Activated naive CD8-positive, alpha-beta T cell (primary cell): ENCODE results near the gene RAB3D.

ENCODE experiments used
- H3K27ac Mint-ChIP-seq: one replicate; pipeline ENCODE4 v1.8.0; 2021; ENCODE audit warnings: mixed read lengths
- H3K27me3 Mint-ChIP-seq: one replicate; pipeline ENCODE4 v1.8.0; 2021; ENCODE audit warnings: mixed read lengths
- H3K36me3 Mint-ChIP-seq: one replicate; pipeline ENCODE4 v1.8.0; 2021; ENCODE audit warnings: mixed read lengths
- H3K4me1 Mint-ChIP-seq: one replicate; pipeline ENCODE4 v1.8.0; 2021; ENCODE audit warnings: low read depth, mixed read lengths
- H3K4me3 Mint-ChIP-seq: one replicate; pipeline ENCODE4 v1.8.0; 2021; ENCODE audit warnings: mild to moderate bottlenecking, mixed read lengths
- H3K9me3 Mint-ChIP-seq: one replicate; pipeline ENCODE4 v1.8.0; 2021; ENCODE audit warnings: low read depth, mixed read lengths

Gene RAB3D

GRCh38 chr19:11278670-11279069 lies 60.8 kb downstream of the RAB3D start:
- no peak overlapping the region for H3K4me3 Mint-ChIP-seq
- H3K9me3 Mint-ChIP-seq, result no peaks in the 10 kb centered on the region
- H3K27me3 Mint-ChIP-seq, result peaks cover 20% of the 10 kb centered on the region
- no peak overlapping the region for H3K27ac Mint-ChIP-seq
- peaks cover 12% of the 10 kb centered on the region for H3K4me1 Mint-ChIP-seq
- H3K36me3 Mint-ChIP-seq, result no peaks in the 10 kb centered on the region

GRCh38 chr19:11274533-11275086 lies 64.8 kb downstream of the RAB3D start:
- H3K9me3 Mint-ChIP-seq, result no peaks in the 10 kb centered on the region
- H3K4me1 Mint-ChIP-seq, result peaks cover 4% of the 10 kb centered on the region
- H3K4me3 Mint-ChIP-seq, result no peak overlapping the region
- no peak overlapping the region for H3K27ac Mint-ChIP-seq
- H3K36me3 Mint-ChIP-seq, result no peaks in the 10 kb centered on the region
- H3K27me3 Mint-ChIP-seq, result peaks cover 17% of the 10 kb centered on the region

- Mint-ChIP-seq H3K4me3 (no peak overlapping the region), H3K27ac (no peak overlapping the region), H3K27me3 (peaks cover 21% of the 10 kb centered on the region), H3K36me3 (no peaks in the 10 kb centered on the region), H3K9me3 (no peaks in the 10 kb centered on the region), H3K4me1 (no peaks in the 10 kb centered on the region)
Observed at GRCh38 chr19:11273989-11274388, 65.5 kb downstream of the RAB3D start.

- H3K4me1 Mint-ChIP-seq, result no peaks in the 10 kb centered on the region
Observed at GRCh38 chr19:11273296-11273695, 66.2 kb downstream of the RAB3D start.

More at GRCh38 chr19:11273296-11273695, 66.2 kb downstream of the RAB3D start:
- H3K27ac Mint-ChIP-seq, result no peak overlapping the region
- no peaks in the 10 kb centered on the region for H3K36me3 Mint-ChIP-seq
- no peaks in the 10 kb centered on the region for H3K9me3 Mint-ChIP-seq
- H3K4me3 Mint-ChIP-seq, result no peak overlapping the region
- peaks cover 25% of the 10 kb centered on the region for H3K27me3 Mint-ChIP-seq
